Measurements from ENCODE around the gene LRRC28. TPM values are rescaled to one million over a fixed set of nuclear protein-coding genes. Genes with fewer than 3 reads are reported as not detected.

The LRRC28 gene
- polyA plus RNA-seq, 1 of the 3 experiments (the other 2 are of a cell fraction), result 15.2 TPM

GRCh38 chr15:99431661-99432091, 180.4 kb downstream of the LRRC28 start (continued):
- TF ChIP-seq PBX3 (IDR thresholded peaks at IDR 0.05) (no peak), YY1 (IDR thresholded peaks at IDR 0.05; ENCODE audit: low read depth) (no peak), MXI1 (IDR thresholded peaks at IDR 0.05; ENCODE audit: low read depth, low read length) (no peak), FOXJ3 (CRISPR knock-in tag; IDR thresholded peaks at IDR 0.05) (no peak), RAD21 (IDR thresholded peaks at IDR 0.05; ENCODE audit: low read length) (no peak), REST (IDR thresholded peaks at IDR 0.05; ENCODE audit: low read depth, low read length) (no peak)

- no peaks in the 10 kb centered on the region for H3K79me2 ChIP-seq (ENCODE audit: insufficient read depth)
- no peaks in the 10 kb centered on the region for H4K20me1 ChIP-seq (ENCODE audit: insufficient read depth)
- TF ChIP-seq REST (IDR thresholded peaks at IDR 0.05; ENCODE audit: low read depth, low read length), result no peak
- TF ChIP-seq RAD21 (IDR thresholded peaks at IDR 0.05; ENCODE audit: low read length), result no peak
- TF ChIP-seq USF1 (IDR thresholded peaks at IDR 0.05; ENCODE audit: borderline replicate concordance, low read depth), result no peak
- TF ChIP-seq FOSL2 (IDR thresholded peaks at IDR 0.05; ENCODE audit: borderline replicate concordance, low read depth), result no peak
- TF ChIP-seq TCF12 (IDR thresholded peaks at IDR 0.05), result no peak
- no peak for TF ChIP-seq FOXM1 (IDR thresholded peaks at IDR 0.05; ENCODE audit: low read depth)
- no peak for TF ChIP-seq GABPA (IDR thresholded peaks at IDR 0.05; ENCODE audit: low read depth)
- TF ChIP-seq MXI1 (IDR thresholded peaks at IDR 0.05; ENCODE audit: low read depth, low read length), result no peak
- no peak for TF ChIP-seq NFIC (IDR thresholded peaks at IDR 0.05; ENCODE audit: borderline replicate concordance)
- TF ChIP-seq ELF1 (IDR thresholded peaks at IDR 0.05), result no peak
- no peak for TF ChIP-seq FOXJ3 (CRISPR knock-in tag; IDR thresholded peaks at IDR 0.05)
- no peak for TF ChIP-seq USF2 (IDR thresholded peaks at IDR 0.05; ENCODE audit: borderline replicate concordance, low read depth, low read length)
- TF ChIP-seq YY1 (IDR thresholded peaks at IDR 0.05; ENCODE audit: low read depth), result no peak
- TF ChIP-seq NRF1 (IDR thresholded peaks at IDR 0.05; ENCODE audit: low read depth, low read length), result no peak
- H3K9me3 ChIP-seq, result no peaks in the 10 kb centered on the region
- no peak overlapping the region for H3K4me2 ChIP-seq
- no peak overlapping the region for H3K4me3 ChIP-seq (ENCODE audit: low read depth in 2 of 2, low read length in 1 of 2)
- POLR2A ChIA-PET, result no interaction called here
- CTCF ChIA-PET, result interaction anchor here (1.0 kb wide), 1 partner anchor 160 kb away, joined by 3 read pairs; no protein-coding TSS in a partner anchor
- no peaks in the 10 kb centered on the region for H3K36me3 ChIP-seq (replicated peaks in 1 of 2; ENCODE audit: control insufficient read depth in 1 of 2, insufficient read depth in 2 of 2, low read length in 1 of 2)
- H3F3A ChIP-seq (replicated peaks; ENCODE audit: insufficient read depth), result no peaks in the 10 kb centered on the region
- H3K27ac ChIP-seq (ENCODE audit: low read depth in 2 of 2, low read length in 1 of 2), result no peak overlapping the region
- no peaks in the 10 kb centered on the region for H3K27me3 ChIP-seq (ENCODE audit: insufficient read depth)
- no peak for DNase-seq
- H3K9me2 ChIP-seq, result no peaks in the 10 kb centered on the region
- H3K9ac ChIP-seq, result no peak overlapping the region
- no peak overlapping the region for H2AFZ ChIP-seq (ENCODE audit: low read depth)
- no peaks in the 10 kb centered on the region for H3K4me1 ChIP-seq (ENCODE audit: control insufficient read depth in 1 of 2, insufficient read depth in 2 of 2, low read depth in 1 of 2, low read length in 1 of 2)
- WGBS (ENCODE audit: low lambda C conversion rate), result 91% methylated on average over 14 of the region's 15 CpGs
Observed at GRCh38 chr15:99432271-99433025, 181.2 kb downstream of the LRRC28 start.
